Activated T-cell treated with anti-CD3 and anti-CD28 coated beads, Interleukin-2, amount 50 U/mL, for 1 hour (primary cell): ENCODE measurements around the gene MBLAC1.

Experiments
- DNase-seq: peaks from one replicate; pipeline ENCODE4 v3.0.0-alpha.2; 2020

Gene MBLAC1, protein sequence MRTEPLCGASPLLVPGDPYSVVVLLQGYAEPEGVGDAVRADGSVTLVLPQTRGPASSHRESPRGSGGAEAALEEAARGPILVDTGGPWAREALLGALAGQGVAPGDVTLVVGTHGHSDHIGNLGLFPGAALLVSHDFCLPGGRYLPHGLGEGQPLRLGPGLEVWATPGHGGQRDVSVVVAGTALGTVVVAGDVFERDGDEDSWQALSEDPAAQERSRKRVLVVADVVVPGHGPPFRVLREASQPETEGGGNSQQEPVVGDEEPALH

DNA sequence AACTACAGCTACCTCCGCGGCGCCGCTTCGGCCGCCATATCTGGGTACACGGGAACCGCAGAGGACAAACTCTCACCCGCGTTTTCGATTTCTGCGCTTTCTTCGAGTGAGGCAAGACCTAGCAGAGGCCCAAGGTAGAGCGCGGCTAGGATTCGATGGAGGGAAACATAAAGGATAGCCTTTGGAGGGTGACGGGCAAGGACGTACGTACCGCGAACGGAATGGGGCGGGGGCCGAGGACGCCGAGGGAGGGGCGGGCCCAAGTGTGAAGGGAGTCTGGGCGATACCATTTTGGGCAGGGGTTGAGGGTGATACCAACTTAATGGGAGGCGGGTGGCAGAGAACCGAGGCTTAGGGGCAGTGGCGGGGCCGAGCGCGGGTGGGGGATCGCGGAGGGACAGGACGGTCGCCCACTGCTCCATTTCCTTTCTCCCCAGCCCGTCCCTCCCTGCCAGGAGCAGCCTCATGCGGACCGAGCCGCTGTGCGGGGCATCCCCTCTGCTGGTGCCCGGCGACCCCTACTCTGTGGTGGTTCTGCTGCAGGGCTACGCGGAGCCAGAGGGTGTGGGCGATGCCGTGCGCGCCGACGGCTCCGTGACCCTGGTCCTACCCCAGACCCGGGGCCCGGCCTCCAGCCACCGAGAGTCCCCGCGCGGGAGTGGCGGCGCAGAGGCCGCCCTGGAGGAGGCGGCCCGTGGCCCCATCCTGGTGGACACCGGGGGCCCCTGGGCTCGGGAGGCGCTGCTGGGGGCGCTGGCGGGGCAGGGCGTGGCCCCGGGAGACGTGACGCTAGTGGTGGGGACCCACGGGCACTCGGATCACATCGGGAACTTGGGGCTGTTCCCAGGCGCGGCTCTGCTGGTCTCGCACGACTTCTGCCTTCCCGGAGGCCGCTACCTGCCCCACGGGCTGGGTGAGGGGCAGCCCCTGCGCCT, at the start of gene MBLAC1:
Gene MBLAC1, plus strand, starts transcription at position 37 of the 935 bp plus-strand sequence. Its CDS starts 429 bp downstream, at position 466.
- DNase-seq, result peak; percentile 91

DNA sequence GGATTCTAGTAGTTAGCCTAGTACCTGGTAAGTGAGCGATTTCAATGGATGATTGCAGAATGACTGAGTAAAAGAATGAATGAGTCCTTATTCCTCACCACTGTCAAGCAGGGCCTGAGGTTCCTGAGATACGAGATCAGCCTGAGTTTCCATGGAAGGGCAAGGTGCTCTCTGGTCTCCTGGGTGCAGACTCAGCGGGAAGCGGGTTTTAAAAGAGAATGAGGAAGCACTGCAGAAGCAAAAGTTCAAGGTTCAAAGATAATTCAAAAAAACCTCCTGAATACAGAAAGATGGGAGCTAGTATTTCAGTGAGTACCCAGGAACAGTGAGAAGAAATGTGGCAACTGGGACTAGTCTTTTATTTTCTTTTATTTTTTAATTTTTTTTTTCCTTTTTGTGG, 49.6 kb upstream of the MBLAC1 start:
- DNase-seq, result no peak

DNA sequence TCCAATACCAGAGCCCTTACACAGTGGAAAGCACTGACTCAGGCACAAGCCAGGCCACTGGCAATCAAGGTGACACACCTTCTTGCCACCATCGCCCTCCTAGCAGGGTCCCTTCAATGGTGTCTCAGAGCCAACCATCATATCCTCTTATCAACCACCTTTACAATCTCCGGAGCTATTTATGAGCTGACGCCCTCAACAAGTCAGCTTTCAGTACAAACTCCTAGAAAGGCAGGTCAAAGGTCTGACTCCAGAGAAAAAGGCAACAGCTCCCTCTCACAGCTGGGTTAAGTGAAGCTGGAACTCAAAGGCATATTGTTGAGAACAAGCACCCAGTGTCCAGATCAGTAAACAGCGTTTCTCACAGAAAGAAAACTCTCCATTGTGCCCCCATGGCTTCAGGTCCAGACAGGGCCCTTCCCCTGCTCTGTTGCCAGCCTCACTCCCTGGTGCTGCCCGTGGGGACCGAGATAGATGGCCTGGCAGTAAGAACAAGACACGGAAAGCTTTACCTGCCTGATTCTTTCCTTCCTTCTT, 47.7 kb upstream of the MBLAC1 start:
- DNase-seq, result no peak

DNA sequence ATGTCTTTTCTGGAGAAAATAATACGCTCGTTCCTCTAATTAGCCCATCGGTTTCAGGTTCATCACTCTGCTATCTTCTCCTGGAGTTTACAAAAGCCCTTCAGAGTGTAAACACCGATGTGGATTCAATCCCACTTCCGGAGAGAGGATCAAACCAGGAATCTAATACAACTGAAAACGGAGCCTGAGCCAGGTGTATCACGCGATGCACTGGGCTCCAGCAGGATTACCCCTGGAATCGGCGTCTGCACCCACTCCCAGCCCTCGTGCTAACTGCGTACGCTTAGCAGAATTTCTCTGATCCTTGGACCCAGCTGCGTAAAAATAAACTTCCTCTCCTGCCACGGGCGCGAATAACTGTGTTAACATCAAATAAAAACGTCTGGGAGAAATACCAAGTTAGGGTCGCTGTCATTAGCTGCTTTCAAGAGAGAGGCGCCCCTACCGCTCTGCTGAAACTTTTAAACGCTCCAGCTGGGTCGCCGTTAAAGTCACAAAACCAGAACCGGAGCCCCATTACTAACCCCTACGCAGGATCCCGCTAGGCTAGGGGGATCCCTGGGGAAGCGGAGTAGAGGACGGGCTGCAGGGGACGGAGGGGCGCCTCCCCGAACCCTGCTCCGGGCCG, 45.7 kb upstream of the MBLAC1 start:
- no peak for DNase-seq

DNA sequence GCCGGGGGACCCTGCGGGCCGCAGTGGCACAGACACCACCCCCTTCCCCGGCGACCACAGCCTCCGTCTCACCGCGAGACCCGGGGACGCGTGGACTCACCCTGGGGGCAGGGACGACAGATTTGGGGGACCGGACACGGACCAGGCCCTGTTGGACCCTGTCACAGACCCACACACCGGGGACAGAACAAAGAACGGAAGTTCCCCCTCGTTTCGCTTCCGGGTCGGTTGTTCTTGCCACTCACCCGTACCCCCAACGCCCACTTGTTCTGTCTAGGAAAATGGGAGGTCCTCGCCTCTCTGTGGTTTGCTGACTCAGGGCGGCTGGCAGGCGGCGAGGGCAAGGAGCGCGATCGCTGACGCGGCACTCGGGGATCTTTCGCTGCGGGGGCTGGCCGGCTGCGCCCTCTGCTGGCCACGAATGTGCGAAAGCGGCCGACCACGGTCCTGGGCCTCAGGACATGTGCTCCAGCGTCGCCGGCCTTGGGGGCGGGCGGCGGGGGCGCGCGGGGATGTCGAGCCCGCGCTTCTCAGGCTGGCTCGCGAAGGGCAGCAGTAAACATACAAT, 45.1 kb upstream of the MBLAC1 start, which contains the start of gene ZNF3:
Gene ZNF3, minus strand, starts transcription at position 189 of the 568 bp plus-strand sequence. CDS start 4,366 bp downstream, outside the sequence.
- peak; percentile 95 for DNase-seq

DNA sequence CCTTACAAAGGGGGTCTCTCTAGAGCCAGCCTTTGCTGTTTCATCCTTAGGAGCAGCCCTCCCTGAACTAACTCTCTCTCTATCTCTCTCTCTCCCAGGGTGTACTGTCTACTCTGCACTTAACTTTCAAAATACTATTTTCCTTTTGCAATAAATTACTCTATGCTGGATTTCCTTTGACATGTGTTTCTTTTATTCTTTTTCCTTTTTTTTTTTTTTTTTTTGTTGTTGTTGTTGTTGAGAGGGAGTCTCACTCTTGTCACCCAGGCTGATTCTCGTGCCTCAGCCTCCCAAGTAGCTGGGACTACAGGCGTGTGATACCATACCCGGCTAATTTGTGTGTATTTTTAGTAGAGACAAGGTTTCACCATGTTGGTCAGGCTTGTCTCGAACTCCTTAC, 43.8 kb upstream of the MBLAC1 start:
- no peak for DNase-seq

DNA sequence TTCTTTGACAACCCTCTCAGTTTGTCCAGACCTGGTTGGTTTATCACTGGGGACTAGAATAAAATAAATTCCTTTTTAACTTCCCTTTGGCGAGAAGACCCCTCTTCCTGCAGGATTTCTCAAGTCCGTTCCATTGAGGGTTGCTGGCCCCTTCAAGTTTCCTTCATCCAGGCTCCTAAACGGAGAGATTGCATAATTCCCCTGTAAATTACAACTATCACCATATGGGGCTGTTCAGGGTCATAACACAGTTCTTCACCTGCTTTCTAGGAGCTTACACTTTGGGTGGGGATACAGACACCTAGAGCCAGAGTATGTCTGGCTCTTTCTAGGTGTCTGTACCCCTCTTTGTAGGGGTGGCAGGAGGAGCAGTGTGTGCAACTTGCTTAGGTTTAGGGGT, 41.3 kb upstream of the MBLAC1 start:
- no peak for DNase-seq

DNA sequence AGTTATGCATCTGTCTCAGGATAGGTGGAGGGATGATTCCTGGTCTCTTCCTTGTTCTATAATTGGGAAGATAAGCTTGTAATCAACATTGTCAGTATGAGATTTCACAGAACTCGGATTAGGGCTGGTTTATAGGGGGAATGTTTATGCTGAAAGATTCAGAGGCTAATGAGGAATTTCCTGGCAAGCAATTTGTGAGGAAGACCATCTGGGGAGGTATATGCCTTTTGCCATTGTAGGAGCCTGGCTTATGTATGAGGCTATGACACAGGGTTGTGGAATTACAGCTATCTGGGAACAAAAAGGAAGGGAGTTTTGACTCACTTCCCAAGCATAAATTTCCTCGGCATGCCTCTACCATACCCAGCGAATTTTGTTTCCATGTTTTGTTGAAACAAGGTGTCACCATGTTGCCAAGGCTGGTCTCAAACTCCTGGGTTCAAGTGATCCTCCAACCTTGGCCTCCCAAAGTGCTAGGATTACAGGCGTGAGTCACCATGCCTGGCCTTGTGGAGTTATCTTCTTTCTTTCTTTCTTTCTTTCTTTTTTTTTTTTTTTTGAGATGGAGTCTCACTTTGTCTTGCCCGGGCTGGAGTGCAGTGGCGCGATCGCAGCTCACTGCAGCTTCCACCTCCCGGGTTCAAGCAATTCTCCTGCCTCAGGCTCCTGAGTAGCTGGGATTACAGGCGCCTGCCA, 39.6 kb upstream of the MBLAC1 start:
- DNase-seq, result no peak

DNA sequence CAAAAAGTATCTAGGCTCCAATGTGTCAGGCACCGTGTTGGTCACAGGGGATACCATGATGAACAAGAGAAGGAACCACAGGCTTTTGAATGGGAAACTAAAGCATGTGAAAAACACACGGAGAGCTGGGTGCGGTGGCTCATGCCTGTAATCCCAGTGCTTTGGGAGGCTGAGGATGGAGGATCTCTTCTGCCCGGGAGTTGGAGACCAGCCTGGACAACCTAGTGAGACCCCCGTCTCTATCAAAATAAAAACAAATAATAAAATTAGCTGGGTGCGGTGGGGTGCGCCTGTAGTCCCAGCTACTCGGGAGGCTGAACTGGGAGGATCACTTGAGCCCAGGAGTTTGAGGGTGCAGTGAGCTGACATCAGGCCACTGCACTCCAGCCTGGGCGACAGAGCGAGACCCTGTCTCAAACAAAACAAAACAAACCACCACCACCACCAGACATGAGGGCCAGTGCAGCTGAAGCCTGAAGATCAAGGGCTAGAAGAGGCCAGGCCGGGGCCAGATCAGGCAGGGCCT, 38.6 kb upstream of the MBLAC1 start:
- no peak for DNase-seq

DNA sequence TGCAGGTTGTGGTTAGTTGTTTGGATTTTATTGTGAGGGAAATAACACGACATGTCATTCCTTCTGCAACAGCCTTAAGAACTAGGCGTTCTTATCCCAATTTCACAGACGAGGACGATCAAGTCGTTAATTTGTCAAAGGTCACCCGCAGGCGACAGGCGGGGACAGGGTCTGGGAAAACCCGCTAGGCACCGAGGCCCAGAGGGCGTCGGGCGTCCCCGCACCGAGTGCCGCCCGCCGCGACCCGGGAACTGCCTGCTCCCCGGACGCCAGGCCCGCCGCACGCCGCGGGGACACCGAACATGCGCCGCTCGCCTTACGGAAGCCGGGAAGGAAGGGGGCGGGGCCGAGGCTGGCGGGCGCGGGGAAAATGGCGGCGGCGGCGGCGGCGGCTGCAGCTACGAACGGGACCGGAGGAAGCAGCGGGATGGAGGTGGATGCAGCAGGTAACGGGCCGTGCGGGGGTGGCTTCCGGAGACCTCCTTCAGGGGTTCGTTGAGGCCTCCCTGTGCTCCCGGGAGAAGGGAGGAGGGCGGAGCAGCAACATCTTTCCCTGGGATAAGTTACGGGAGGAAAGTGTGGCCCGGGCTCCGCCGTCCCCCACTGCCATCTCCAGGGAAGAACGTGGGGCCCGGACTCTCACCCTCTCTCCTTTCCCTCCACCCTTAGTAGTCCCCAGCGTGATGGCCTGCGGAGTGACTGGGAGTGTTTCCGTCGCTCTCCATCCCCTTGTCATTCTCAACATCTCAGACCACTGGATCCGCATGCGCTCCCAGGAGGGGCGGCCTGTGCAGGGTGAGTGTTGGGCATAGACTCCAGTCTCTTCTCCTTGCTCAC, 37.9 kb upstream of the MBLAC1 start, which contains the start of gene COPS6:
Gene COPS6, plus strand, starts transcription at position 349 of the 837 bp plus-strand sequence. Its CDS starts 22 bp downstream, at position 371.
- DNase-seq, result peak; percentile 88

DNA sequence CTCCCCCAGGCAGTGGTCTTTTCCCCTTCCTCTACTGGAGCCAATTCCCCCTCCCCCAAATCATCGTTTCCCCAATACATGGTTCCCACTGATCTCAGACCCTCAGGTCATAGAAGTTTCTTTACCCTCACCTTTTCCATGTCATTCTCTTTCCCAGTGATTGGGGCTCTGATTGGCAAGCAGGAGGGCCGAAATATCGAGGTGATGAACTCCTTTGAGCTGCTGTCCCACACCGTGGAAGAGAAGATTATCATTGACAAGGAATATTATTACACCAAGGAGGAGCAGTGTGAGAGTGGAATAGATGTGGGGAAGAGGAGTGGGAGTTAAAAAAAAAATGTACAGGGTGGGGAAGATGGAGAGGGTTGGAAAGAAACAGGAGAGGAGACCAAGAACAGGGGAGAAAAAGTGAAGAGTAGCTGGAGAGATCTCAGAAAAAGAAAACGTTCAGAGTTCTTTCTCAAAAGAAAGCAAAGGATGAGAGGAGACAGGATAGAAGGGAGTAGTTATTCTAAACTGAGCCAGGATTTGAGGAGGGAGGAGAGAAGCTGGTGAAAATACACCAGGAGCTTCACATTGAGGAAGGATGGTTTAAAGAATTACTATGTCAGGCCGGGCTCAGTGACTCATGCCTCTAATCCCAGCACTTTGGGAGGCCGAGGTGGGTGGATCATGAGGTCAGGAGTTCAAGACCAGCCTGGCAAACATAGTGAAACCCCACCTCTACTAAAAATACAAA, 37.1 kb upstream of the MBLAC1 start:
- no peak for DNase-seq

DNA sequence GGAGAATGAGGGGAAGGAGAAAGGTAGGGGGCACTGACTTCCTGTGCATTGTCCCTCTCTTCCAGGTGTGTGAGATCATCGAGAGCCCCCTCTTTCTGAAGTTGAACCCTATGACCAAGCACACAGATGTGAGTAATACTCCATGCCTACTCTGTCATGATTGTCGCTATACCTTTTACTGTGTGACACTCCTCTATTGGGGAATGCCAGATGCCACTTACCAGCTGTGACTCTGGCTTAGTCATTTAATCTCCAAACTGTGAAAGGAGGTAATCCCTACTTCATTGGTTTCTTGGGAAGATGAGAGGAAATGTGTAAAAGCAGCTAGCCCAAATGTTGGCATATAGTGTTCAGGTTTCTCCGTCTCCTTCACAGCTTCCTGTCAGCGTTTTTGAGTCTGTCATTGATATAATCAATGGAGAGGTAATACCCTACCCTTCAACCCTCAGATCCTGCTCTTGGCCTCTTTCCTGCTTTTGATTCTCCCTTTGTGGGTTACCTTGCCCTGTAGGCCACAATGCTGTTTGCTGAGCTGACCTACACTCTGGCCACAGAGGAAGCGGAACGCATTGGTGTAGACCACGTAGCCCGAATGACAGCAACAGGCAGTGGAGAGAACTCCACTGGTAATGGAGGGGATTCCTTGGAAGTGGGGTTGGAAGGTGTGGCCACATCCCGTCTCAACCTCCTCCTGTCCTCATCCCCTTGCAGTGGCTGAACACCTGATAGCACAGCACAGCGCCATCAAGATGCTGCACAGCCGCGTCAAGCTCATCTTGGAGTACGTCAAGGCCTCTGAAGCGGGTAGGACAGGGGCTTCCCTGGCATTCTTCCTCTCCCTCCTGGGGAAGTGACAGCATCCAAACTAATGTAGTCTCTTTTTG, 36.0 kb upstream of the MBLAC1 start:
- no peak for DNase-seq

DNA sequence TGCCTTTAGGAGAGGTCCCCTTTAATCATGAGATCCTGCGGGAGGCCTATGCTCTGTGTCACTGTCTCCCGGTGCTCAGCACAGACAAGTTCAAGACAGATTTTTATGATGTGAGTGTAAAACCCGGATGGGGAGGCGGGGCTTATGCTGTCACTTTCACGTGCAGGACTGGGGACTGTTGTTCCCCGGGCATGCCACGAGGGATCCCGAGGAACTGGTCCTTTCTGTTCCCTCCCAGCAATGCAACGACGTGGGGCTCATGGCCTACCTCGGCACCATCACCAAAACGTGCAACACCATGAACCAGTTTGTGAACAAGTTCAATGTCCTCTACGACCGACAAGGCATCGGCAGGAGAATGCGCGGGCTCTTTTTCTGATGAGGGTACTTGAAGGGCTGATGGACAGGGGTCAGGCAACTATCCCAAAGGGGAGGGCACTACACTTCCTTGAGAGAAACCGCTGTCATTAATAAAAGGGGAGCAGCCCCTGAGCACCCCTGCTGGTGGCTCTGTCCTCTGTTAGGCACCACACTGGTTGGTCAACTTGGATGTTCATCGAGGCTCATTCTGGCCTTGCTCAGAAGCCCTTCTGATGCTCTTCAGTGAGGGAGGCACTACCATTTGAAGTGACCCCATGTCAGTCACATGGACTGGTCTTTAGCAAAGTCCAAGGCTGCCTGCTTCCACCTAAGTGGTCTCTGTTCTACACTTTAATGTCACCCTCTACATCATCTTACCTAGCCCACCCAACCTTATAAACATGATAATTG, 35.2 kb upstream of the MBLAC1 start:
- no peak for DNase-seq

DNA sequence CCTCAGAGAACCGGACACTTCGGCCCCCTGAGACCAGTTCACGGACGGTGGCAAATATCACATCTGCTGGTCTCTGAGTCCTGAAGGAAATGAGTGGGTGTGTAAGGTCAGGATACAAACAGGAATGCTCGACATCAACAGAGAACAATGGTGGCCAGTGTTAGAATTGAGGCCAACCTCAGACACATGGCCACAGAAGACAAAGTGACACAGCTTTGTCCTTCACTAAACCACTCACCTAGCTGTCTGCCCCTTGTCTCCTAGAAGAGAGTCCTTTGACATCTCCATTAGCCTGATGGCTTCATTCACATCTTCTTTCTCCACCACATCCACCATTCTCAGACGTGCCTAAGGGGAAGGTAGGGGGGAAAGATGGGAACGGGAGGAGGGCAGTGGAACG, 33.7 kb upstream of the MBLAC1 start:
- DNase-seq, result no peak

DNA sequence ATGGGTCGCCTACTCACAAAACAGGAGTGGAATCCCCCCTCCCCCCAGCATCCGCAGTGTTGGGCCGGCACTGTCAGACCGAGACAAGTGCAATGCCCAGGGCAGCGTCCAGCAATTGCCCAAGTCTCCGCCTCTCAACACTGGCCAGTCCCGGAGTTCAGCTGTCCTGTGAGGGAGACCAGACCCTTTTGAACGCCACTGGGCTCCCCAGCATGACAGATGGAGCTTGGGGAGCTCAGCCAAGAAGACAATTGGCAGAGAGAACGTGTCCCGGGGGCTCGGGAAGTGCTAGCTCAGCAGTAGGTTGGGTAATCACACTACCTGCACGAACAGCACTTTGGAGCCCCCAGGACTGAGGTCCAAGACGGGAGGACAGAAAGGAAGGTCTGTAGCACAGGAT, 33.3 kb upstream of the MBLAC1 start:
- no peak for DNase-seq

DNA sequence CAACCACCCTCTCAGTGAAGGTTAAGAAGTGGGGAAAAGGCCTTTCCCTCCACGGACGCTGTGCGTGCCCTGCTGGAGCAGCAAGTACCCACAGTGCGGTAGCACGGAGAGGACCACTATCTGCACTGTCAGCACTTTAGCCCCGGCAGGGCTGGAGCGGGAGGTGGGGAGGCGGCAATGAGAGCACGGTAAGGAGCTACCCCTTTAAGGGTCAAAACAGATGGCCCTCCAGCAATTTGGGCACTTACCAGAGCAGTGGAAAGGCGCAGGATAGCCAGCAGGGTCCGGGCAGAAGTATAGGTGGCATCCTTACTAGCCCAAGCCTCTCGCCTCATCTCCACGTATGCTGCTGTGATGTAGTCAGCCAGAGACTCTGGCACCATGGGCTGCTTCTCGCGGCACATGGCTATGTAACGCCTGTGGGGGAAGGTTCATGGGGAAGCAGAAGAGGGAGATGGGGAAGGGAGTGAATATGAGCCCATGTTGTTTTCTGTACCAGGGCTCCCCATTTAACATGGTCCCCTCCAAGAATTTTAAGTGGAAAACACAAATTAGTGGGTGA, 32.8 kb upstream of the MBLAC1 start:
- DNase-seq, result no peak

DNA sequence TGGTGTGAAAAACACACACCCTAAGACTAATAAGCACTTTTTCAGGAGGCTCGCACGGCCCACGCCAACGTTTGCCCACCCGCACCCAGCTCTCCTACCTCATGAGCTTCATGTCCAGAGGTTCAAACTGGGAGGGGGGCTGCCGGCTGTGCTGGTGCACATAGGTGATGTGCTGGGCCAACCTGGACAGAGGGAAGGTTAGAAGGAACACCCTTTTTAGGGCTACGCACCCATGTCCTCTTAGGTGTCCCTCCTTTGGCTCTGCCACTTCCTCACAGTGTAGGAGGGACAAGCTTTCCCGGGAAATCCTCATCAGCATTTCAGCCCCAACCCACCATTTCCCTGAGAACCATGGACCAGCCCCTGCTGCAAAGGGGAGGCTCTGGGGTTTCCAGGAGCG, 31.5 kb upstream of the MBLAC1 start:
- DNase-seq, result no peak

DNA sequence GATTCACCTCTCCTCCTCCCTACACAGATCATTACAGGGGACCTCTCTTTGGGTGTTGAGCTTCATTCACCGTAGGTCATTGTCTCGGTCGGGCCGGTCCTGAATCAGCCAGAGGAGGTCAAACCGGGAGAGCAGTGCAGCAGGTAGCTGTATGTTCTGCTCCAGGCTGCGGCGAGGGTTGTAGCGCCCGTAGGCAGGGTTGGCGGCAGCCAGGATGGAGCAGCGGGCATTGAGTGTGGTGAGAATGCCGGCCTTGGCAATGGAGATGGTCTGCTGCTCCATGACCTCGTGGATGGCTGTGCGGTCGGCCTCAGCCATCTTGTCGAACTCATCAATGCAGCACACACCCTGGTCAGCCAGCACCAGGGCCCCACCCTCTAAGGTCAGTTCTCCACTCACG, 31.1 kb upstream of the MBLAC1 start:
- no peak for DNase-seq
